HG03460 (cell line): ENCODE measurements around the gene FERMT3.

ENCODE experiments used
- ATAC-seq: cut with Tn5 transposase; IDR thresholded peaks from one replicate; pipeline ENCODE4 v1.9.1; 2021; ENCODE audit not compliant: unreplicated experiment

Gene FERMT3

DNA sequence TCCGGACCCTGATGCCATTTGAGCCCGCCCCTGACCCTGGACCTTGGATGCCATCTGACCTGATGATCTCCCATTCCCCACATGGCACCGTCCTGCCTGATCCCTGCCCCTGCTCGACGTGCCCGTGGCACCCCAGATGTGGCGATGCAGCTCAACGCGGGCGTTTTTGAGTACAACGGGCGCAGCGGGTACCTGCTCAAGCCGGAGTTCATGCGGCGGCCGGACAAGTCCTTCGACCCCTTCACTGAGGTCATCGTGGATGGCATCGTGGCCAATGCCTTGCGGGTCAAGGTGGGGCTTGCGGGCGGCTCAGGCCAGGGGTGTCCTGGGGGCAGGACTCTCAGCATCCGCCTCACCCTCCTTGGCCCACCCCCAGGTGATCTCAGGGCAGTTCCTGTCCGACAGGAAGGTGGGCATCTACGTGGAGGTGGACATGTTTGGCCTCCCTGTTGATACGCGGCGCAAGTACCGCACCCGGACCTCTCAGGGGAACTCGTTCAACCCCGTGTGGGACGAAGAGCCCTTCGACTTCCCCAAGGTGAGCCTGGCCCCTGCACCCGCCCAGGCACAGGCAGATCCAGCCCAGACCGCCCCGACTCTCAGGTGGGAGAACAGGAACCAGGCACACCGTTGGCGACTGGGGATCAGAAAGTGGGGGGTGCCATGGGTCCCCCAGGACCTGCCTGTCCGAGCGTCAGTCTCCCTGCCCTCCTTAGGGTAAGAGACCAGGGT, 55.9 kb downstream of the FERMT3 start:
- ATAC-seq: no peak

DNA sequence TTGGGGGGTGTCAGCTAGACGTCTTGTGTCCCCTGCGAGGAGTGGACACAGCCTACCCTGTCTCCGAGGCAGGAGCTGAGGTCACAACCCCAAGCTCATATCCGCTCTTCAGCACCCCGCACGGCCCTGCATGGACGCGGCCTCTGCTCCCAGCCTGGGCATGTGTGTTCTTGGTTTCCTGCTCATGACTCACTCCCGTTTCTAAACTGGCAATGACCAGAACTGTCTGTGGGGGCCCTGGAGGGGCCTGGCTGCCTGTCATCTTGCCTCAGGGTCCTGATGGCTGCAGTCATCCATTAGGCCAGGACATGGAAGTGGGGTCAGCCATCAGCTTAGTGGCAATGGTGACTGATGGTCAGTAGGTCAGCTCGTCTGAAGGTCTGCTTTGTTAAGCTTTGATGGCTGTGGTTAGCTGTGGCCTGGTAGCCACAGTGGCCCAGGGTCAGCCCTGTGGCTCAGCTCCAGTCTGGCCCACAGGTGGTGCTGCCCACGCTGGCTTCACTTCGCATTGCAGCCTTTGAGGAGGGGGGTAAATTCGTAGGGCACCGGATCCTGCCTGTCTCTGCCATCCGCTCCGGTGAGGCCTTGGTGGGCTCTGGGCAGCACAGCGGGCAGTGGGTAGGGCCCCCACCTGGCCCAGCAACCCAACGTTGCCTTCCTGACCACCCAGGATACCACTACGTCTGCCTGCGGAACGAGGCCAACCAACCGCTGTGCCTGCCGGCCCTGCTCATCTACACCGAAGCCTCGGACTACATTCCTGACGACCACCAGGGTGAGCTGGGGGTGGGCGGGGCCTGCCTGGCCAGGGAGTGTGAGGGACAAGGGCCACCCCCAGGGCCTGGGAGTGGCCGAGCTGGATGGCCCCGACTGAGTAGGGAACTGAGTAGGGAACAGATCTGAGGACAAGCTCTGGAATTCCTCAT, 56.8 kb downstream of the FERMT3 start:
- ATAC-seq: no peak

DNA sequence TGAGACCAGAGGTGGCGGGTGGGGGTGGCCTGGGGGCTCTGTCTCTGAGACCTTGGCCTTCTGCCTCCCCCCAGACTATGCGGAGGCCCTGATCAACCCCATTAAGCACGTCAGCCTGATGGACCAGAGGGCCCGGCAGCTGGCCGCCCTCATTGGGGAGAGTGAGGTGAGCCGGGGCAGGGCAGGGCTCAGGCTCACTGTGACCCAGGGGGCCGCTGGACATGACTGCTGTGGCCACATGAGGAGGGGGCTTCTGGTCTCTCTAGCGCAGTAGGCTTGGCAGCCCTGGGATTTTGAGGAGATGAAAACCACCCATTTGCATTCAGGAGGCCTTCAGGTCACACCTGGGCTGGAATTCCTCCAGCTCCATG, 57.4 kb downstream of the FERMT3 start:
- ATAC-seq: no peak

DNA sequence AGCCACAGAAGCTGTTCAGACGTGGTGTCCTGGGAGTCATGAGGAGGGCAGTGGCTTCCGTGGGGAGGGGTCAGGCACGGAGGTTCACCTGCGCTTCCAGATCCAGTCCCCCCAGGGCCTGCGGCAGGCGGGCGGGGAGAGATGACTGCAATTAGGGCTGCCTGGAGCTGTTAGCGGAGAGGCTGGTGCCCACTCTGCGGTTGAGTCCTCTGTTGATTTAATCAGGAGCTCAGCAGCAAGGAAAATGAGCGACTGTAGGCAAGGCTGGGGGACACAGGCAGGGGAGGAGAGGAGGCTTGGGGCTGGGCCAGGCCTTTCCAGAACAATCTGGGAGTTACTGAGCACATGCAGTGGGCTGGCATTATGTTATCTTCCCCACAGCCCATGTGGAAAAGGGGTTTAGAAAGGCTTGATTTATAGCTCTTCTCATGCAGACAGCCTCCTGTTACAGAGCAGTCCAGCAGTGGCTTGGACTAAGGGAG, 57.9 kb downstream of the FERMT3 start:
- no peak for ATAC-seq

DNA sequence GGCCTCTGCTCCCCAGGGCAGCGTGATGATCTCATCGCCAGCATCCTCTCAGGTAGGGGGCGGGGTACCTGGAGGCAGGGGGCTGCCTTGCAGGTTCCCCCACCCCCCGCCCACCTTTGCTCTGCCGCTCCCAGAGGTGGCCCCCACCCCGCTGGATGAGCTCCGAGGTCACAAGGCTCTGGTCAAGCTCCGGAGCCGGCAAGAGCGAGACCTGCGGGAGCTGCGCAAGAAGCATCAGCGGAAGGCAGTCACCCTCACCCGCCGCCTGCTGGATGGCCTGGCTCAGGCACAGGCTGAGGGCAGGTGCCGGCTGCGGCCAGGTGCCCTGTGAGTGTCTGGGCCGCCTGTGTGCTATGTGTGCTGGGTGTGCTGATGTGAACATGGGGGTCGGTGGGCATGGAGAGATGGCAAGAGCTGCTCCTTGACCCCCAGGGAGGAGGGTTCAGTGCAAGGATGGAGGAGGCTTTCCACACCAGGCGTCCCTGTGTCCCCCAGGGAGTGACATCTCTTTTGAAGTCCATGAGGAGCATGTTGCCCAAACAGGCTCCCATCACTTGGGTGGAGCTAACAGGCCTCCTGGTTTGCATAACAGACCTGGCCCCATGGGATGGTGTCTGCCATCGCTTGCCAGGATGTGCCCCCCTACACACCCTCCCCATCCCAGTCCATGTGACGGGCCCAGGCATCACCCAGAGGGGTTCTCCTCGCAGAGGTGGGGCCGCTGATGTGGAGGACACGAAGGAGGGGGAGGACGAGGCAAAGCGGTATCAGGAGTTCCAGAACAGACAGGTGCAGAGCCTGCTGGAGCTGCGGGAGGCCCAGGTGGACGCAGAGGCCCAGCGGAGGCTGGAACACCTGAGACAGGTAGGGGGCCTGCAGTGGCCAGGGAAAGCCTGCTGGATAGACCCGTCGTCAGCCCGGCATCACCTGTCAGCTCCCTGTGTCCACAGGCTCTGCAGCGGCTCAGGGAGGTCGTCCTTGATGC, 58.9 kb downstream of the FERMT3 start:
- ATAC-seq: no peak

DNA sequence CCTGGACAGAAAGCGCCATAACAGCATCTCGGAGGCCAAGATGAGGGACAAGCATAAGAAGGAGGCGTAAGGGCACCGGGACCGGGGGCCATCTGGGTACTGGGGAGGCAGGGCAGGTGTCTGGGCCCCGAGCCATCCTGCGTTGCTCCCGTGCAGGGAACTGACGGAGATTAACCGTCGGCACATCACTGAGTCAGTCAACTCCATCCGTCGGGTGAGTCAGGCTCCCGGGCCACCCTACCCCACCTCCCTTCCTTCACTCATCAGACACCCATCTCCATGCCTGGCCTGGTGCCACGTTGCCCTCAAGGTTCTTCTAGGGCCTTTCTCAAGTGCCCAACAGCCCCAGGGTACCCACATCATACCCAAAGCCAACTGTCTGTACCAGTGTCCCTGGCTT, 59.8 kb downstream of the FERMT3 start:
- ATAC-seq: no peak

DNA sequence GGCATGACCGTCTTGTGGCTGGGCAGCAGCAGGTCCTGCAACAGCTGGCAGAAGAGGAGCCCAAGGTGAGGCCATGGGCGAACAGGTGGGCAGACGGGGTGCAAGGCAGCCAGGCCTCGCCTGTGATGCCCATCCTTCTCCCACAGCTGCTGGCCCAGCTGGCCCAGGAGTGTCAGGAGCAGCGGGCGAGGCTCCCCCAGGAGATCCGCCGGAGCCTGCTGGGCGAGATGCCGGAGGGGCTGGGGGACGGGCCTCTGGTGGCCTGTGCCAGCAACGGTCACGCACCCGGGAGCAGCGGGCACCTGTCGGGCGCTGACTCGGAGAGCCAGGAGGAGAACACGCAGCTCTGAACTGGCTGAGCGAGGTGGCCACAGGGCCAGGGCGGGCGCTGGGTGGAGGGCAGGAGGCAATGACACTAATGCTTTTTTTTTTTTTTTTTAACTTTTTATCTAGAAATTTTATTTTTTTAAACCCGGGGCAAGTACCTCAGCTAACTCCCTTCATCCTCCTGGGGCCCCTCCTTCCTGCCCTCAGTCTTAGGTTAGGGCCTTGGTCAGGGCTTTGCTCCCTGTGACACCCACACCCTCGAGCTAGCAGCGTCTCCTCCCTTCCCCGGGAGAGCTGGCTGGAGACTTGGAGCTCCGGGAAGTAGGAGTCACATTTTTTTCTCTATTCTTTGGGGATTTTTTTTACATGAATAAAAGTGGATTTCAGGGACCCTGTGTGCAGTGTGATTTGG, 60.9 kb downstream of the FERMT3 start:
- ATAC-seq: no peak

DNA sequence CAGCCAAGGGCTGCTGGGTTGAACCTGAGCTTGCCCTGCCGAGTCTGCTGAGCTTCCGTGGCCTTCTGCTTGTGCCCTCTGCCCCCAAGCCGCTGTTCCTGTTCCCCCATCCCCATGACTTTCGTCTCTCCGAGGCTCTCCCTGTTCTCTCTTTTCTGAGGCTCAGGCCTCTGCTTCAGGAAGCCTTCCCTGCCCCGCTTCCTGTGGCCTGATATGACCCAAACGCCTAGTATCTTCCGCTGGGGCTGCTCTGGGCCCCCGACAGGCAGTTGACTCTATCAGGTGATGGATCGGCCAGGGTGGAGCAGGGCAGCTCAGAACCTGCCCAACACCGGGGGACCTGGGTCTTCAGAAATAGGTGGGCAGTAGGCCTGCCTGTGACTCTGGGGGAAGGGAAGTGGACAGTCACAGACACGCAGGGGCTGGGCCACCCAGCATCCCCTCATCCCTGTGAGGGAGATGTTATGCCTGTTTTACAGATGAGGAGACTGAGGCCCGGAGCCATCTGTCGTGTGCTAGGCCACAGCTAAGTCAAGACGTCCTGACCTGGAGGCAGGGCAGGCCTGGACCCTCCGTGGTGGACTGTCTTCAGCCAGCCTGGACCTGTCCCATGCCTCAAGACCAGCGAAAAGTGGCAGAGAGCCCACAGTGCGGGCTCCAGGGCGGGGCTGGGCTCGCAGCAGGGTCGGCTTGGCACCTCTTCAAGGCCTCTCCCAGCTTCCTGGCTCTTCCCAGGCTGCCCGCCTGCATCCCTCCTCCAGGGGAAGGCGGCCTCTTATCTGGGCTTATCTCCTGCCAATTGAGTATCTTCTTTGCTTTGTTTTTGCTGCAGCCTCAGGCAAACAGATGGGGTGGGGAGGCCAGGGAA, 61.7 kb downstream of the FERMT3 start:
- no peak for ATAC-seq

DNA sequence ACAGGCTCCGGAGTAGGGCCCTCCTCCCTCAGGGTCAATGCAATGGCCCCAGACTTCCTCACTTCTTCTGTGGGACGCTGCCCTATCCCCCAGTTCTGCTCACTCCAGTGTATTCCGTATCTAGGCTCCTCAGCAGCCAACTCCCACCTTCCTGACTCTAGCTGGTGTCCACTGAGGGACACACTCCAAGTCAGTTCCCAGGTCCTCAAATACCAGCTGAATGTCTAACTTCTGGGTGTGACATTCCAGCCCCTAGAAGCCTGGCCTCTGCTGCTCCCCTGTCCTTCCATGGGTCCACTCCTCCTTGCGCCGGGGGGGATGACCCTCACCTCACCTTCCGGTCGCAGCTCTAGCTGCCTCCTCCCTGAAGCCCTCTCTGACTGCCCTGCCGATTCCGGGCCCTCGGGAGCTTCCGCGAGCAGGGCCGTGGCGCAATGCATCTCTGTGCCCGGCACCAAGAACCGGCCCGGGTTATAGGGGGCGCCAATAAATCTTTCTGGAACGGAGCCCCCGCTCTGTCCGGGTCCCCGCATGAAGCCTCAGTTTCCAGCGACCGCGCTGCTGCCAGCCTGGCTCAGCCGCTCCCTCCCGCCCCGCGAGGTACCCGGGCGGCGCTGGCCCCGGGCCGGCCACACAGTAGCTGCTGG, 62.5 kb downstream of the FERMT3 start:
- ATAC-seq: peak; percentile 11

DNA sequence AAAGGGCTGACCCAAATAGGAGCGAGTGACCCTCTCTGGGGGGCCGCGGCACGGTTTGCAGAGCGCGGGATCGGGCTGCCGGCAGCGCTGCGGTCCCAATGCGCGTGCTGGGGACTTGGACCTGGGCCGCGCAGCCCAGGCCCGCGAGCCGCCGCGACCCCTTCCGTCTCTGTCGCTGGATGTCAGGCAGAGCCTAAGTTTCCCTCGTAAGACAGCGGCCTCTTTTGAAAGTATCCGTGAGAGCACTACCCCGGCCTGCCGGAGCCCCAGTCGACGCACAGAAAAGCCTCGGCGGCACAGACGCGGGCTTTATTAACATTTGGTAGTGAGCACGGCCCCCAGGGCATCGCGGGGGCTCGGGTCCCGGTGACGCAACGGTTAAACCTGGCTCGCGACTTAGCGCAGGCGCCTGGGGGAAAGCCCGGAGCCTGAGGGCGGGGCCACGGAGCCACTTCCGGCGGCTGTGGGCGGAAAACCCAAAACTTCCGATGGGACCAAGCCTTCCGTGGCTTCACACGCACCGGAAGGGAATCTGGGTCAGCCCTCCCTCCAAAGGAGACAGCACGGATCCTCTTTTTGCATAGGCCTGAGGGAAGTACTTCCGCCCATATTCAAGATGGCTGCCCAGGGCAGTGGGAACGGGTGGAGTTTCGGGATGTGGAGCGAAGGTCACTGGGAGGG, 63.2 kb downstream of the FERMT3 start:
- peak; percentile 59 for ATAC-seq
